Parathyroid adenoma (tissue), 2 donors: ENCODE results near the gene WWC1.

Experiments used
- H2AFZ ChIP-seq: fragments of 300-600 bp; sonication (generic); one replicate; pipeline ENCODE4 v1.7.0; 2017; ENCODE audit warnings: antibody characterized with exemption, mild to moderate bottlenecking
- H3K27ac ChIP-seq: fragments of 300-600 bp; sonication (generic); one replicate; pipeline ENCODE4 v1.7.0; 2017
- H3K27me3 ChIP-seq: fragments of 300-600 bp; sonication (generic); one replicate; pipeline ENCODE4 v1.7.0; 2017; ENCODE audit warnings: low read length; ENCODE audit not compliant: control insufficient read depth, insufficient read depth
- H3K36me3 ChIP-seq: fragments of 300-600 bp; sonication (generic); one replicate; pipeline ENCODE4 v1.7.0; 2017; ENCODE audit warnings: low read length; ENCODE audit not compliant: control insufficient read depth, insufficient read depth
- H3K4me1 ChIP-seq: fragments of 300-600 bp; sonication (generic); one replicate; pipeline ENCODE4 v1.7.0; 2017; ENCODE audit warnings: control low read depth
- H3K4me2 ChIP-seq: fragments of 300-600 bp; sonication (generic); one replicate; pipeline ENCODE4 v1.7.0; 2017; ENCODE audit warnings: low read length
- H3K4me3 ChIP-seq: fragments of 300-600 bp; sonication (generic); one replicate; pipeline ENCODE4 v1.7.0; 2017; ENCODE audit warnings: low read depth, low read length
- H3K79me2 ChIP-seq: fragments of 300-600 bp; sonication (generic); one replicate; pipeline ENCODE4 v1.7.0; 2017; ENCODE audit warnings: control low read depth
- H3K9ac ChIP-seq: fragments of 300-600 bp; sonication (generic); one replicate; pipeline ENCODE4 v1.7.0; 2017; ENCODE audit warnings: mild to moderate bottlenecking
- H3K9me3 ChIP-seq: fragments of 300-600 bp; sonication (generic); one replicate; pipeline ENCODE4 v1.7.0; 2017; ENCODE audit warnings: low read length; ENCODE audit not compliant: control insufficient read depth
- CTCF ChIP-seq: fragments of 300-600 bp; sonication (generic); IDR thresholded peaks from one replicate; pipeline ENCODE4 v1.7.0; 2017; ENCODE audit warnings: antibody characterized with exemption, mild to moderate bottlenecking
- donor health status: primary hyperparathyroidism.

Gene WWC1

GRCh38 chr5:168411871-168412270 is 120.4 kb downstream of the WWC1 start:
- Histone ChIP-seq H3K4me3 (no peak overlapping the region), H3K4me1 (peaks cover 3% of the 10 kb centered on the region), H3K36me3 (no peaks in the 10 kb centered on the region), H2AFZ (no peak overlapping the region), H3K27ac (no peak overlapping the region), H3K79me2 (no peaks in the 10 kb centered on the region), H3K9ac (no peak overlapping the region), H3K4me2 (no peak overlapping the region), H3K9me3 (no peaks in the 10 kb centered on the region), H3K27me3 (no peaks in the 10 kb centered on the region)
- TF ChIP-seq CTCF: no peak

- Histone ChIP-seq H3K4me2 (no peak overlapping the region), H3K4me1 (peaks cover 3% of the 10 kb centered on the region), H3K4me3 (no peak overlapping the region), H3K79me2 (no peaks in the 10 kb centered on the region), H3K36me3 (no peaks in the 10 kb centered on the region), H2AFZ (no peak overlapping the region), H3K9me3 (no peaks in the 10 kb centered on the region), H3K9ac (no peak overlapping the region), H3K27me3 (no peaks in the 10 kb centered on the region), H3K27ac (no peak overlapping the region)
- TF ChIP-seq CTCF: no peak
Observed at GRCh38 chr5:168413062-168413461, 121.6 kb downstream of the WWC1 start.

- Histone ChIP-seq H3K27ac (no peak overlapping the region), H3K79me2 (no peaks in the 10 kb centered on the region), H2AFZ (no peak overlapping the region), H3K36me3 (no peaks in the 10 kb centered on the region), H3K4me2 (no peak overlapping the region), H3K9me3 (no peaks in the 10 kb centered on the region), H3K27me3 (no peaks in the 10 kb centered on the region), H3K4me3 (no peak overlapping the region), H3K4me1 (peaks cover 3% of the 10 kb centered on the region), H3K9ac (no peak overlapping the region)
- TF ChIP-seq CTCF: no peak
Observed at GRCh38 chr5:168413596-168413995, 122.2 kb downstream of the WWC1 start.

- no peak overlapping the region for H3K4me3 ChIP-seq
- no peak overlapping the region for H3K27ac ChIP-seq
- H3K4me1 ChIP-seq: no peaks in the 10 kb centered on the region
- no peaks in the 10 kb centered on the region for H3K36me3 ChIP-seq
- H3K79me2 ChIP-seq: no peaks in the 10 kb centered on the region
- no peaks in the 10 kb centered on the region for H3K27me3 ChIP-seq
- H3K9ac ChIP-seq: no peak overlapping the region
- H3K4me2 ChIP-seq: no peak overlapping the region
- no peaks in the 10 kb centered on the region for H3K9me3 ChIP-seq
- TF ChIP-seq CTCF: no peak
- H2AFZ ChIP-seq: no peak overlapping the region
Observed at GRCh38 chr5:168415401-168415800, 124.0 kb downstream of the WWC1 start.

GRCh38 chr5:168415971-168416370 is 124.5 kb downstream of the WWC1 start:
- no peak for TF ChIP-seq CTCF
- H3K4me1 ChIP-seq: no peaks in the 10 kb centered on the region
- no peaks in the 10 kb centered on the region for H3K36me3 ChIP-seq
- H3K4me3 ChIP-seq: no peak overlapping the region
- no peak overlapping the region for H3K9ac ChIP-seq
- H3K9me3 ChIP-seq: no peaks in the 10 kb centered on the region
- no peaks in the 10 kb centered on the region for H3K27me3 ChIP-seq
- H3K27ac ChIP-seq: no peak overlapping the region
- no peak overlapping the region for H2AFZ ChIP-seq
- no peaks in the 10 kb centered on the region for H3K79me2 ChIP-seq
- H3K4me2 ChIP-seq: no peak overlapping the region
